Heart left ventricle (tissue), 13 donors: ENCODE results near the gene RAB22A.

Source experiments
- CTCF ChIP-seq, 12 donors: fragments of 200-600 bp; sonication (generic) in 4 of 12; IDR thresholded peaks; one replicate each; pipeline versions ENCODE4 v1.5.0 to v1.8.0; 2018 to 2022; ENCODE audit warnings: antibody characterized with exemption in 12 of 12, mild to moderate bottlenecking in 5 of 12
- POLR2A ChIP-seq, 2 donors: fragments of 450-650 bp; IDR thresholded peaks; one replicate each; pipeline ENCODE4 v1.6.1; 2017; ENCODE audit warnings: antibody characterized with exemption in 2 of 2, mild to moderate bottlenecking in 2 of 2, moderate library complexity in 2 of 2
- donor health status: ischemic (EF 13 %, LVEDD 7.1; RV severe dilation, severe dysfunction).
- donor health status: DM: no; HTN: yes; CAD: no.
- donor health status: DM: no; HTN: no; CAD: no.
- donor health status: ischemic (EF 25% LVEDD 6.9; RV normal size, moderate dysfunction).
- donor health status: ischemic (EF 25% LVEDD 5.7; RV mildly dilated, moderate dysfunction).
- donor health status: ischemic (EF 35%, LVEDD 5.7; RV mildly dilated, moderate dysfunction).
- donor health status: nonischemic (EF 11% LVEDD 7.7; RV severe dilation, severe dysfunction).
- donor health status: DM: yes; HTN: yes; CAD: no.
- donor health status: PGD.
- donor health status: ischemic (EF 29% LVEDD 5.4; RV normal size, mild dysfunction).
- donor health status: nonischemic (EF 23%, LVEDD 6.1; RV moderate dilation, normal function).

DNA sequence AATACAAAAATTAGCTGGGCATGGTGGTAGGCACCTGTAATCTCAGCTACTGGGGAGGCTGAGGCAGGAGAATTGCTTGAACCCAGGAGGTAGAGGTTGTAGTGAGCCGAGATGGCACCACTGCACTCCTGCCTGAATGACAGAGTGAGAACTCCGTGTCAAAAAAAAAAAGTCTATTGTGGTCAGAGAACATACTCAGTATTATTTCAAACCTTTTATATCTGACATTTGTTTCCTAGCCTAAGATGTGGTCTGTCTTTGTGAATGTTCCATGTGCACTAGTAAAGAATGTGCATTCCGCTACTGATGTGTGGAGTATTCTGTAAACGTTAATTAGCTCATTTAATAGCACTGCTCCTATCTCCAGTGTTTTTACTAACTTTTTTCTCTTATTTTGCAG is 11.7 kb downstream of the RAB22A start:
- TF ChIP-seq CTCF (IDR thresholded peaks at IDR 0.05) (no peak), POLR2A (IDR thresholded peaks at IDR 0.05) (no peak)
